ENCODE measurements around the gene SLC16A10. TPM values are rescaled to one million over a fixed set of nuclear protein-coding genes. Genes with fewer than 3 reads are reported as not detected.

Gene SLC16A10
- total RNA-seq, 4 donors from 2014 or later: 1.5 to 8.9 (median 4.2) TPM

GRCh38 chr6:111239461-111239860 is 152.2 kb downstream of the SLC16A10 start:
- intact Hi-C loops (cut with DNase I; ENCODE audit: low total_unique reads): no loop called here
- WGBS, 2 donors (ENCODE audit: low coverage in 1 of 2): 49 to 65% methylated on average over 4 of the region's 4 CpGs

GRCh38 chr6:111242452-111242851 is 155.1 kb downstream of the SLC16A10 start:
- Histone ChIP-seq H3K36me3 (no peaks in the 10 kb centered on the region), H3K4me1 (no peaks in the 10 kb centered on the region), H3K27me3 (no peaks in the 10 kb centered on the region), H3K4me3 (no peak overlapping the region), H3K9me3 (no peaks in the 10 kb centered on the region), H3K27ac (no peak overlapping the region)
- 83 to 91% methylated on average over 2 to 5 of the region's 5 CpGs for WGBS, 2 donors (ENCODE audit: low coverage in 1 of 2)
- in situ Hi-C loops (cut with MboI; ENCODE audit: low pct_ligation_motif_present in 1 of 4, low pct_unique_long_range_greater_than_20kb in 1 of 4, low sequenced_read_pairs in 3 of 4) (no loop called here), intact Hi-C loops (cut with DNase I; ENCODE audit: low total_unique reads) (no loop called here)
- no peak for TF ChIP-seq CTCF (IDR thresholded peaks at IDR 0.05)
- TF ChIP-seq EP300 (IDR thresholded peaks at IDR 0.05; ENCODE audit: low read depth): no peak
- TF ChIP-seq POLR2A (IDR thresholded peaks at IDR 0.05): no peak
- TF ChIP-seq POLR2AphosphoS5 (IDR thresholded peaks at IDR 0.05): no peak
- no peak for DNase-seq

More at GRCh38 chr6:111239461-111239860, 152.2 kb downstream of the SLC16A10 start:
- TF ChIP-seq POLR2A (IDR thresholded peaks at IDR 0.05) (no peak), EP300 (IDR thresholded peaks at IDR 0.05; ENCODE audit: low read depth) (no peak), POLR2AphosphoS5 (IDR thresholded peaks at IDR 0.05) (no peak), CTCF (IDR thresholded peaks at IDR 0.05) (no peak)
- H3K4me3 ChIP-seq: no peak overlapping the region
- no peaks in the 10 kb centered on the region for H3K4me1 ChIP-seq
- in situ Hi-C loops (cut with MboI; ENCODE audit: low pct_ligation_motif_present in 1 of 4, low pct_unique_long_range_greater_than_20kb in 1 of 4, low sequenced_read_pairs in 3 of 4): no loop called here
- no peaks in the 10 kb centered on the region for H3K9me3 ChIP-seq
- no peak overlapping the region for H3K27ac ChIP-seq
- H3K27me3 ChIP-seq: no peaks in the 10 kb centered on the region
- no peak for DNase-seq
- H3K36me3 ChIP-seq: no peaks in the 10 kb centered on the region

DNA sequence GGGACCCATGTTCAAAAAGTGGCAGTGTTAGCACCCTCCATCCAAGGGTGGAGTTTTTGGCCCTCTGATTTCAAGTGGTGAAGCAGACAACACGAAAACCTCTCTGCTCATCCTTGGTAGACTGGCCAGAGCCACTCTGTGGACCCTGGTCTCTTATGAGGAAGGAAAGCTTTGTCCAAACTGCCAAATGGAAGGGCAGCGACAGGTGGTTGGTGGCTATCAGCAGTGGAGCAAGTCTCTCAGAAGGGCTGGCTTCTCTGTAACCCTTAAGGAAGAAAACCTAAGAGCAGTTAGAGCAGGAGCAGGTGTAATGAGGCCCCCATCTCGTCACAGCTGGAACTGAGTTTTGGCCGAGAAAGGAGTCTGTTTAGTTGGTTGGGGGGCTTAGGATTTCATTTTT is 155.8 kb downstream of the SLC16A10 start:
- TF ChIP-seq EP300 (IDR thresholded peaks at IDR 0.05; ENCODE audit: low read depth) (no peak), POLR2AphosphoS5 (IDR thresholded peaks at IDR 0.05) (no peak), CTCF (IDR thresholded peaks at IDR 0.05) (no peak), POLR2A (IDR thresholded peaks at IDR 0.05) (no peak)
- intact Hi-C loops (cut with DNase I; ENCODE audit: low total_unique reads) (no loop called here), in situ Hi-C loops (cut with MboI; ENCODE audit: low pct_ligation_motif_present in 1 of 4, low pct_unique_long_range_greater_than_20kb in 1 of 4, low sequenced_read_pairs in 3 of 4) (no loop called here)
- H3K4me3 ChIP-seq: no peak overlapping the region
- no peak for DNase-seq
- H3K36me3 ChIP-seq: no peaks in the 10 kb centered on the region
- 80 to 89% methylated on average over 3 to 4 of the region's 4 CpGs for WGBS, 2 donors (ENCODE audit: low coverage in 1 of 2)
- no peaks in the 10 kb centered on the region for H3K27me3 ChIP-seq
- H3K27ac ChIP-seq: no peak overlapping the region
- no peaks in the 10 kb centered on the region for H3K4me1 ChIP-seq
- H3K9me3 ChIP-seq: no peaks in the 10 kb centered on the region

- in situ Hi-C loops (cut with MboI; ENCODE audit: low pct_ligation_motif_present in 1 of 4, low pct_unique_long_range_greater_than_20kb in 1 of 4, low sequenced_read_pairs in 3 of 4) (no loop called here), intact Hi-C loops (cut with DNase I; ENCODE audit: low total_unique reads) (no loop called here)
- no peak overlapping the region for H3K27ac ChIP-seq
- no peak overlapping the region for H3K4me3 ChIP-seq
- no peaks in the 10 kb centered on the region for H3K4me1 ChIP-seq
- no peaks in the 10 kb centered on the region for H3K36me3 ChIP-seq
- H3K27me3 ChIP-seq: peaks cover 4% of the 10 kb centered on the region
- no peaks in the 10 kb centered on the region for H3K9me3 ChIP-seq
- TF ChIP-seq POLR2A (IDR thresholded peaks at IDR 0.05) (no peak), EP300 (IDR thresholded peaks at IDR 0.05; ENCODE audit: low read depth) (no peak), CTCF (IDR thresholded peaks at IDR 0.05) (no peak), POLR2AphosphoS5 (IDR thresholded peaks at IDR 0.05) (no peak)
- no peak for DNase-seq
These were observed 161.5 kb downstream of the SLC16A10 start for GRCh38 chr6:111248789-111249188.
